Measurements from ENCODE around the gene ARHGEF33.

- no peak for TF ChIP-seq MYC (IDR thresholded peaks at IDR 0.05; ENCODE audit: low read depth, low read length)
- TF ChIP-seq CTCF (IDR thresholded peaks at IDR 0.05; ENCODE audit: low read depth, low read length), result no peak
- TF ChIP-seq POLR2A (IDR thresholded peaks at IDR 0.05; ENCODE audit: extremely low read depth, insufficient read length), result no peak
These were observed 62.1 kb downstream of the ARHGEF33 start for GRCh38 chr2:38951766-38952165.
